Measurements from ENCODE around the gene LHFPL3. TPM values are rescaled to one million over a fixed set of nuclear protein-coding genes. Genes with fewer than 3 reads are reported as not detected.

LHFPL3 gene
- total RNA-seq, 4 donors from 2014 or later, result 0.83 TPM; not detected in 3

DNA sequence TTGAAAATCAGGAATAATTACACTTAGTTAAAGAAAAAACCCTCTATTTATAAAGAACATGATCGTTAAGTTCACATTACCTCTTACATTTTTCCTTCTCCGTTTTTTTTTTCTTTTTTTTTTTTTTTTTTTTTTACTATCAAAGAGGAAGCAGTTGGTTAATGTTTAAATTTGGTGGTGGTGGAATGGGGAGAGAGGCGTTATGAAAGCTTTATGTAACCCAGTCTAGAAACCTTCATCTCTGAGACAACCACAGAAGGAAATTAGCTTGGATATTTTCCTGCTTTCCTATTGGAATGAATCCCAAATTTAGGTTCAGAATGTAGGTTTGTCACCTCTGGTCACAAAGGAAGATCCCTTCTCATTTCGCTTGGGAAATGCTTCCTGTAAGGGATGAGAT lies 31.5 kb upstream of the LHFPL3 start:
- no peak for TF ChIP-seq POLR2A (IDR thresholded peaks at IDR 0.05)
- TF ChIP-seq, protein P1, sequence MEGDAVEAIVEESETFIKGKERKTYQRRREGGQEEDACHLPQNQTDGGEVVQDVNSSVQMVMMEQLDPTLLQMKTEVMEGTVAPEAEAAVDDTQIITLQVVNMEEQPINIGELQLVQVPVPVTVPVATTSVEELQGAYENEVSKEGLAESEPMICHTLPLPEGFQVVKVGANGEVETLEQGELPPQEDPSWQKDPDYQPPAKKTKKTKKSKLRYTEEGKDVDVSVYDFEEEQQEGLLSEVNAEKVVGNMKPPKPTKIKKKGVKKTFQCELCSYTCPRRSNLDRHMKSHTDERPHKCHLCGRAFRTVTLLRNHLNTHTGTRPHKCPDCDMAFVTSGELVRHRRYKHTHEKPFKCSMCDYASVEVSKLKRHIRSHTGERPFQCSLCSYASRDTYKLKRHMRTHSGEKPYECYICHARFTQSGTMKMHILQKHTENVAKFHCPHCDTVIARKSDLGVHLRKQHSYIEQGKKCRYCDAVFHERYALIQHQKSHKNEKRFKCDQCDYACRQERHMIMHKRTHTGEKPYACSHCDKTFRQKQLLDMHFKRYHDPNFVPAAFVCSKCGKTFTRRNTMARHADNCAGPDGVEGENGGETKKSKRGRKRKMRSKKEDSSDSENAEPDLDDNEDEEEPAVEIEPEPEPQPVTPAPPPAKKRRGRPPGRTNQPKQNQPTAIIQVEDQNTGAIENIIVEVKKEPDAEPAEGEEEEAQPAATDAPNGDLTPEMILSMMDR (IDR thresholded peaks at IDR 0.05), result no peak
- H3K4me3 ChIP-seq, result no peak overlapping the region
- no peaks in the 10 kb centered on the region for H3K36me3 ChIP-seq
- H3K9me3 ChIP-seq, result no peaks in the 10 kb centered on the region
- H3K27ac ChIP-seq, result no peak overlapping the region
- H3K27me3 ChIP-seq, result no peaks in the 10 kb centered on the region
- no peak for DNase-seq
- intact Hi-C loops (cut with DNase I; ENCODE audit: low total_unique reads), result no loop called here
- no peaks in the 10 kb centered on the region for H3K4me1 ChIP-seq

DNA sequence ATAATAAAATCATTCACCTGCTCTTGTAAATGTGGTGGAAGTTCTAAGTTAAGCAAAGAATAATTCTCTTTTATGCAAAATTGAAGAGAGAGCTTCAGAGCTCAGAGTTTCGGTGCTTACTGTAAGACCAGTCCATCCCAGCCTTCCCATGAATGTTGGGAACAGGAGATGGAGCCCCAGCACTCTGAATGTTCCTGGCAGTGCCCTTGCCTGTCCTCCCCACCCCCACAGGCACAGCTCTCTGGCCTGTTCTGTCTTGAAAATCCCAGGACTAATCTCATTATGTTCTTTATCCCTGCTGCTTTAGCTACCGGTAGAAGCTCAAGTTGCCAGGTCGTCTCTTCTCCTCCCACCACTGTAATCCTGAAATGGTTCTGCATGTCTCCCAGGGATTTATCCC lies 29.1 kb upstream of the LHFPL3 start:
- Histone ChIP-seq H3K4me3 (no peak overlapping the region), H3K9me3 (no peaks in the 10 kb centered on the region), H3K27ac (no peak overlapping the region), H3K36me3 (no peaks in the 10 kb centered on the region), H3K4me1 (no peaks in the 10 kb centered on the region), H3K27me3 (no peaks in the 10 kb centered on the region)
- intact Hi-C loops (cut with DNase I; ENCODE audit: low total_unique reads), result no loop called here
- TF ChIP-seq POLR2A (IDR thresholded peaks at IDR 0.05), result no peak
- TF ChIP-seq, protein P1 (IDR thresholded peaks at IDR 0.05), result no peak
- DNase-seq, result no peak

DNA sequence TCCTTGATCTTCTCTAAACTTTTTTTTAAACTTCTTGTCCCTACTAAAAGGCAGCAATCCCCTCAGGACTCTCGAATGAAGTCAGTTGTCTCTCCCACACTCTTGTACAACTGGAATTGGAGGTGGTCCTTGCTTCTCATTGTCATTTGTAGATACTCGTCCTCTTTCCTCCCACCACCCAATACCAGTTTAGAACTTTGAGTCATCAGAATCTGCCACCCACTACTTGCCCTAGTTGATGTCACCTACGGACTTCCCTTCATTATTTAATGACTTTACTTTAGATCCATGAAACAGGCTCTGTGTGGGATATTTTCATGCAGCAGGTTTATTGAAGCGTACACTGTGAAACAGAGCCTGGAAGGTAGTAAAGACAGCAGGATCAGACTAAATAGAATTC lies 28.6 kb upstream of the LHFPL3 start:
- Histone ChIP-seq H3K27ac (no peak overlapping the region), H3K4me1 (no peaks in the 10 kb centered on the region), H3K36me3 (no peaks in the 10 kb centered on the region), H3K27me3 (no peaks in the 10 kb centered on the region), H3K4me3 (no peak overlapping the region), H3K9me3 (no peaks in the 10 kb centered on the region)
- TF ChIP-seq POLR2A (IDR thresholded peaks at IDR 0.05), result no peak
- TF ChIP-seq, protein P1 (IDR thresholded peaks at IDR 0.05), result no peak
- intact Hi-C loops (cut with DNase I; ENCODE audit: low total_unique reads), result no loop called here
- no peak for DNase-seq

DNA sequence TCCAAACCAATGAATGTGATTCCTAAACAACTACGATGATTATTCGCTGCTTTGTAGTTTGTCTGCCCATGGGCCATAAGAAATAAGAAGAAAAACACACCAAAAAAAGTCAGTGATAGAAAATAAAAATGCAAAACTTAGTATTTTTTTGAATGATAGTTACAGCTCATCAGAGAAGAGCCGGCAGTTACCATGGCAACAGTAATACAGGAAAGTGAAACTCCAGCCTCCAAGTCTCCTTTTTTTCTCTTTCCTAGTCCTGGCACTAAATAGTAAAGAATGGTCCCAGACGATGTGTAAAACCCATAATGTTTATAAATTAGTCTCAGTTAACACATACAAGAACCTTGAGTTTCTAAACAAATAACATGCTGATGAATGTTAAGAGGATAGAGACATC lies 21.6 kb upstream of the LHFPL3 start:
- Histone ChIP-seq H3K9me3 (no peaks in the 10 kb centered on the region), H3K4me1 (no peaks in the 10 kb centered on the region), H3K36me3 (no peaks in the 10 kb centered on the region), H3K27ac (no peak overlapping the region), H3K4me3 (no peak overlapping the region), H3K27me3 (no peaks in the 10 kb centered on the region)
- TF ChIP-seq POLR2A (IDR thresholded peaks at IDR 0.05), result no peak
- TF ChIP-seq, protein P1 (IDR thresholded peaks at IDR 0.05), result no peak
- no peak for DNase-seq
- intact Hi-C loops (cut with DNase I; ENCODE audit: low total_unique reads), result no loop called here

DNA sequence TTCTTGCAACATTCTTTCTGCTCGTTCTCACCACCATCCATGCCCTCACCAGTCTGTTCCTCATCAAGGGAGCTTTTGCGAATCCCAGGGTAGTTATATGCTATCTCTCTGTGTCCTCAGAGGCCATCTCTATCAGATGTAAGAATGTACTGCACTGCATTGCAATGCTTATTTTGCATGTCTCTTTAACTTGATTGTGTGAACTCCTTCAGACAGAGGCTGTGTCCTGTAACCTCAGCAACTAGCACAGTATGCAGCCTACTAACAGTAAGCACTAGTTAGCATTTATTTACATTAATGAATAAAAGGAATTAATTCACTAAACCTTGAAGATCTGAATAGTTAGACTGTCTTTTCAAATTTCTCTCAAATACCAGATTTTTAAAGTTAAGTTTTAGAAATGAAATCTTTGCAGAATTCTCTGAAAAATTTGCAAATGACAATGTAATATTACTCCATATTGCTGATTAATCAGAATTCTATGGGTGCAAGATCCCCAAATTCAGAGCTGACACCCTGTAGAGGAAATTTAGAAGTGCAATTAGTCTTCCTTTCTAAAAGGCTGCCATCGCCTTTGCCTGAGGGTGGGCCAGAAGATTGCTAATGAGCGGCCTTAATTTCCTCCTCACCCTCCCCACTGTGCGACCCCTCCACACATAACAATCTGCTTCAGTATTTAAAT lies 10.3 kb upstream of the LHFPL3 start:
- Histone ChIP-seq H3K4me1 (no peaks in the 10 kb centered on the region), H3K27me3 (no peaks in the 10 kb centered on the region), H3K36me3 (no peaks in the 10 kb centered on the region), H3K27ac (no peak overlapping the region), H3K9me3 (peaks cover 0 to 7% of the 10 kb centered on the region in 2 donors), H3K4me3 (no peak overlapping the region)
- no peak for TF ChIP-seq POLR2A (IDR thresholded peaks at IDR 0.05)
- TF ChIP-seq, protein P1 (IDR thresholded peaks at IDR 0.05), result no peak
- DNase-seq, result no peak
- intact Hi-C loops (cut with DNase I; ENCODE audit: low total_unique reads), result no loop called here
